ENCODE results near the gene ENDOG. TPM values are rescaled to one million over a fixed set of nuclear protein-coding genes. Genes with fewer than 3 reads are reported as not detected.

The ENDOG gene
- total RNA-seq (2021) = 16.7 and 17.6 TPM in 2 replicates
- long read RNA-seq, partial matches to known transcripts = 1 of 2 reads
- long read RNA-seq, other reads (novel, unspliced or antisense) = 1 of 2 reads

GRCh38 chr9:128818099-128818838, at the start of gene ENDOG:
ENDOG (plus strand) TSS chr9:128818500; CDS start chr9:128818685, 185 bp downstream.
- H3K4me1 Mint-ChIP-seq = peaks cover 11 to 12% of the 10 kb centered on the region in 2 experiments
- Histone ChIP-seq H3K9ac (ENCODE audit: extremely low read depth, insufficient read length, low read length) (no peak within 1 kb of the TSS), H4K8ac (replicated peaks; ENCODE audit: insufficient read length, low read depth, low read length) (no peak within 1 kb of the TSS), H2BK15ac (ENCODE audit: low read depth, low read length) (no peak within 1 kb of the TSS), H3T11ph (ENCODE audit: low read length) (no peak within 1 kb of the TSS), H3K4me2 (ENCODE audit: insufficient read depth, insufficient read length, low read length) (peak within 1 kb of the TSS; percentile 56), H2AK5ac (ENCODE audit: insufficient read length, low read length) (no peak within 1 kb of the TSS), H3K27me3 (ENCODE audit: insufficient read depth, low read length) (no peaks in the 10 kb centered on the region), H3K23ac (ENCODE audit: insufficient read length, low read depth, low read length) (no peak within 1 kb of the TSS), H3K9me3 (ENCODE audit: control insufficient read depth, low read depth, low read length) (no peaks in the 10 kb centered on the region), H2BK20ac (ENCODE audit: low read depth, low read length, poor library complexity, severe bottlenecking) (no peak within 1 kb of the TSS), H3K79me1 (ENCODE audit: insufficient read depth, low read depth, low read length, poor library complexity, severe bottlenecking) (no peaks in the 10 kb centered on the region), H3K27ac (ENCODE audit: insufficient read length, low read depth, low read length) (no peak within 1 kb of the TSS), H3K23me2 (ENCODE audit: insufficient read length, low read depth, low read length, poor library complexity, severe bottlenecking) (peaks cover 11% of the 10 kb centered on the region), H4K5ac (ENCODE audit: insufficient read length, low read depth, low read length) (no peak within 1 kb of the TSS), H3K4ac (ENCODE audit: low read depth, low read length) (no peak within 1 kb of the TSS), H3K14ac (ENCODE audit: insufficient read depth, low read length) (peak within 1 kb of the TSS; percentile 78; the same call in 1 of the 2 replicates), H3K56ac (ENCODE audit: insufficient read length, low read depth, low read length) (no peak within 1 kb of the TSS), H3K4me1 (ENCODE audit: insufficient read depth, low read length) (no peaks in the 10 kb centered on the region), H2BK12ac (ENCODE audit: insufficient read length, low read depth, low read length) (no peak within 1 kb of the TSS), H2BK5ac (ENCODE audit: insufficient read length, low read length) (no peak within 1 kb of the TSS), H4K91ac (ENCODE audit: insufficient read length, low read depth, low read length) (no peak within 1 kb of the TSS), H3K18ac (ENCODE audit: insufficient read length, low read depth, low read length) (peak within 1 kb of the TSS; percentile 76), H3K79me2 (ENCODE audit: insufficient read depth, low read length) (no peaks in the 10 kb centered on the region), H2BK120ac (ENCODE audit: low read depth, low read length, poor library complexity, severe bottlenecking) (no peak within 1 kb of the TSS), H4K20me1 (ENCODE audit: control insufficient read depth, insufficient read depth, insufficient read length) (no peaks in the 10 kb centered on the region), H2AFZ (ENCODE audit: low read length) (no peak within 1 kb of the TSS)
- no peaks in the 10 kb centered on the region; the same call in none of the 2 replicates for H3K27me3 Mint-ChIP-seq (ENCODE audit: low read depth)
- WGBS (ENCODE audit: extremely low coverage, insufficient read length, low lambda C conversion rate) = no CpG with 5 or more reads among the region's 70 CpGs
- H3K27ac Mint-ChIP-seq = peak within 1 kb of the TSS in 2 of 3 experiments; percentile 77 to 89; a peak in 3 of 7 replicates
- H3K4me3 Mint-ChIP-seq = peak within 1 kb of the TSS; percentile 68 to 83
- TF ChIP-seq CTCF (conservative IDR thresholded peaks at IDR 0.05) = peak; percentile 69
- peaks cover 8 to 23% (median 21%) of the 10 kb centered on the region in 3 experiments; a peak in 6 of 7 replicates for H3K36me3 Mint-ChIP-seq (ENCODE audit: insufficient read depth in 1 of 3, low read depth in 3 of 3)
- DNase-seq = peak; percentile 99
- no peaks in the 10 kb centered on the region for H3K9me3 Mint-ChIP-seq

Data from H9 (cell line).